Fibroblast of lung (primary cell): ENCODE data around the gene ARHGAP28. TPM values are rescaled to one million over a fixed set of nuclear protein-coding genes. Genes with fewer than 3 reads are reported as not detected.

Experiments used
- DNase-seq, 2 donors: peaks; one replicate each; pipeline versions ENCODE4 v3.0.0 to v3.0.0-alpha.2; 2010; ENCODE audit warnings: low read depth in 2 of 2
- H2AFZ ChIP-seq: 2 replicates; pipeline ENCODE4 v1.5.1; 2012; ENCODE audit warnings: low read length, control low read depth, inconsistent platforms
- H3K27ac ChIP-seq: 2 replicates; pipeline ENCODE4 v1.5.1; 2011; ENCODE audit warnings: low read length, control low read depth; ENCODE audit not compliant: insufficient read depth
- H3K27me3 ChIP-seq: 2 replicates; pipeline ENCODE4 v1.5.1; 2011; ENCODE audit warnings: mild to moderate bottlenecking, low read length; ENCODE audit not compliant: control insufficient read depth, insufficient read depth
- H3K36me3 ChIP-seq: 2 replicates; pipeline ENCODE4 v1.5.1; 2011; ENCODE audit warnings: low read length; ENCODE audit not compliant: control insufficient read depth, insufficient read depth
- H3K4me1 ChIP-seq: 2 replicates; pipeline ENCODE4 v1.5.1; 2011; ENCODE audit warnings: low read length; ENCODE audit not compliant: control insufficient read depth, insufficient read depth; ENCODE audit errors: extremely low read depth
- H3K4me2 ChIP-seq: 2 replicates; pipeline ENCODE4 v1.5.1; 2011; ENCODE audit warnings: low read length, control low read depth; ENCODE audit not compliant: insufficient read depth; ENCODE audit errors: extremely low read depth
- H3K4me3 ChIP-seq, 4 experiments: fragments of 200-600 bp in 1 of 4; sonication (generic) in 1 of 4; replicated peaks in 1 of 4; 2 replicates each; pipeline ENCODE4 v1.5.1; 2011 to 2016; ENCODE audit warnings: low read length in 4 of 4, low read depth in 3 of 4, mild to moderate bottlenecking in 3 of 4, control low read depth in 2 of 4, inconsistent platforms in 1 of 4, mixed read lengths in 1 of 4; ENCODE audit not compliant: insufficient read depth in 1 of 4; ENCODE audit errors: control extremely low read depth in 1 of 4
- H3K79me2 ChIP-seq: 2 replicates; pipeline ENCODE4 v1.5.1; 2012; ENCODE audit warnings: mild to moderate bottlenecking, low read length, inconsistent platforms; ENCODE audit not compliant: control insufficient read depth, insufficient read depth
- H3K9ac ChIP-seq: 2 replicates; pipeline ENCODE4 v1.5.1; 2011; ENCODE audit warnings: mild to moderate bottlenecking, low read length, control low read depth; ENCODE audit not compliant: insufficient read depth
- H3K9me3 ChIP-seq: 2 replicates; pipeline ENCODE4 v1.5.1; 2012; ENCODE audit warnings: low read depth, low read length; ENCODE audit not compliant: control insufficient read depth, insufficient read depth
- H4K20me1 ChIP-seq: 2 replicates; pipeline ENCODE4 v1.5.1; 2011; ENCODE audit warnings: low read length; ENCODE audit not compliant: control insufficient read depth, insufficient read depth; ENCODE audit errors: extremely low read depth
- CTCF ChIP-seq, 2 donors: IDR thresholded peaks in 1 of 2; conservative IDR thresholded peaks in 1 of 2; 1 replicate in 1 of 2; 2 replicates in 1 of 2; pipeline ENCODE4 v1.5.1; 2011 to 2012; ENCODE audit warnings: low read length in 2 of 2, control low read depth in 1 of 2, inconsistent platforms in 1 of 2, low read depth in 1 of 2, mild to moderate bottlenecking in 1 of 2
- EZH2 ChIP-seq: IDR thresholded peaks from 2 replicates; pipeline ENCODE4 v1.5.1; 2012; ENCODE audit warnings: low read length, control low read depth, mild to moderate bottlenecking; ENCODE audit errors: missing control alignments
- polyA plus RNA-seq, 2 donors: library from polyadenylated mRNA; depleted of rRNA in 1 of 2; stranded (reverse) in 1 of 2; unstranded in 1 of 2; fragments of >200 nt; gene quantifications; 2 replicates each; pipeline ENCODE4 v1.2.1, GENCODE V29; 2011 to 2012; ENCODE audit warnings: missing spikeins in 1 of 2
- total RNA-seq: library from RNA; depleted of rRNA; stranded (reverse); fragments of >200 nt; gene quantifications from 2 replicates; pipeline ENCODE4 v1.2.1, GENCODE V29; 2014

Gene ARHGAP28
- total and polyA plus RNA-seq, 2 donors (not counting 1 experiment from before 2014, with no cell fraction given) = 3.3 to 35.0 TPM

GRCh38 chr18:6711467-6711866, 18.0 kb upstream of the ARHGAP28 start:
- Histone ChIP-seq H3K4me1 (no peaks in the 10 kb centered on the region), H3K27ac (no peak overlapping the region), H2AFZ (no peak overlapping the region), H4K20me1 (no peaks in the 10 kb centered on the region), H3K36me3 (no peaks in the 10 kb centered on the region), H3K9ac (no peak overlapping the region), H3K4me3 (no peak overlapping the region), H3K9me3 (no peaks in the 10 kb centered on the region), H3K27me3 (no peaks in the 10 kb centered on the region), H3K4me2 (no peak overlapping the region), H3K79me2 (no peaks in the 10 kb centered on the region)
- TF ChIP-seq EZH2 (no peak), CTCF (conservative IDR thresholded peaks at IDR 0.05 in 1 of 2, IDR thresholded peaks at IDR 0.05 in 1 of 2; ENCODE audit: low read depth in 1 of 2, low read length in 2 of 2) (no peak)
- DNase-seq = no peak

GRCh38 chr18:6712401-6712800, 17.1 kb upstream of the ARHGAP28 start:
- Histone ChIP-seq H3K79me2 (no peaks in the 10 kb centered on the region), H3K4me1 (no peaks in the 10 kb centered on the region), H3K4me2 (no peak overlapping the region), H4K20me1 (no peaks in the 10 kb centered on the region), H3K9ac (no peak overlapping the region), H3K4me3 (no peak overlapping the region), H3K27ac (no peak overlapping the region), H3K27me3 (no peaks in the 10 kb centered on the region), H3K9me3 (no peaks in the 10 kb centered on the region), H2AFZ (no peak overlapping the region), H3K36me3 (no peaks in the 10 kb centered on the region)
- DNase-seq = no peak
- TF ChIP-seq CTCF (conservative IDR thresholded peaks at IDR 0.05 in 1 of 2, IDR thresholded peaks at IDR 0.05 in 1 of 2; ENCODE audit: low read depth in 1 of 2, low read length in 2 of 2) = no peak
- no peak for TF ChIP-seq EZH2

GRCh38 chr18:6714010-6714409, 15.5 kb upstream of the ARHGAP28 start:
- H3K79me2 ChIP-seq = no peaks in the 10 kb centered on the region
- DNase-seq = no peak
- no peak overlapping the region for H2AFZ ChIP-seq
- no peaks in the 10 kb centered on the region for H3K9me3 ChIP-seq
- H3K36me3 ChIP-seq = no peaks in the 10 kb centered on the region
- no peaks in the 10 kb centered on the region for H4K20me1 ChIP-seq
- no peak for TF ChIP-seq EZH2
- no peak for TF ChIP-seq CTCF (conservative IDR thresholded peaks at IDR 0.05 in 1 of 2, IDR thresholded peaks at IDR 0.05 in 1 of 2; ENCODE audit: low read depth in 1 of 2, low read length in 2 of 2)
- no peak overlapping the region for H3K4me3 ChIP-seq
- no peak overlapping the region for H3K9ac ChIP-seq
- no peaks in the 10 kb centered on the region for H3K27me3 ChIP-seq
- H3K4me2 ChIP-seq = no peak overlapping the region
- no peak overlapping the region for H3K27ac ChIP-seq
- H3K4me1 ChIP-seq = no peaks in the 10 kb centered on the region
